ENCODE results near the gene MKLN1. TPM values are rescaled to one million over a fixed set of nuclear protein-coding genes. Genes with fewer than 3 reads are reported as not detected.

The MKLN1 gene
- total RNA-seq, 1 experiment from 2014 or later = 48.5 TPM

DNA sequence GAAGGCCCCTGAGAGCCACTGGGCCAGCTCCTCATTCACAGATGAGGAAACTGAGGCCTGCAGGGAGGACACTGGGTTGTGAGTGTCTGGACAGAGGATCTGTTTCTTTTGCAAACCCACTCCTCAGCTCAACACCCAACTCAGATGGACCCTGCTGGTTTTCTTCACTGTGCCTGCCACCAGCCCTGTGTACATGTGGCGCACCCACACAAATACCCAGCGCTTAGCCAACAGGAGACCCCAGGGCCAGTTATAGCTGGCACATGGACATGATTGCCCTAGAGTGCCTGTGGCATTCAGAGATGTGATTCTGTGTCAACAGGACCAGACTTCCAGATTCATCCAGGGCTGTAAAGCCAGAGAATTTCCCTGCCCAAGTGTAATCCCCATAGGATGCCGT, 216.3 kb downstream of the MKLN1 start:
- Histone ChIP-seq H3K36me3 (ENCODE audit: control insufficient read depth in 1 of 2, insufficient read depth in 2 of 2, low read length in 2 of 2) (no peaks in the 10 kb centered on the region), H3K9me2 (ENCODE audit: insufficient read depth) (no peaks in the 10 kb centered on the region), H3K4me1 (ENCODE audit: control insufficient read depth in 1 of 2, insufficient read depth in 2 of 2, low read length in 2 of 2) (peaks cover 77 to 83% of the 10 kb centered on the region in 2 experiments), H3K79me2 (ENCODE audit: insufficient read depth, low read length) (peaks cover 63% of the 10 kb centered on the region), H3K4me3 (replicated peaks in 1 of 2; ENCODE audit: low read depth in 1 of 2, low read length in 2 of 2) (no peak overlapping the region), H3K27ac (ENCODE audit: low read depth, low read length) (no peak overlapping the region; the same call in 1 of the 2 replicates), H3K9ac (ENCODE audit: low read length) (no peak overlapping the region), H3K4me2 (ENCODE audit: low read length) (no peak overlapping the region), H4K20me1 (ENCODE audit: insufficient read depth) (no peaks in the 10 kb centered on the region), H3K9me3 (ENCODE audit: control insufficient read depth in 1 of 2, insufficient read depth in 1 of 2, low read depth in 1 of 2, low read length in 2 of 2) (no peaks in the 10 kb centered on the region), H2AFZ (ENCODE audit: low read depth, low read length, poor library complexity, severe bottlenecking) (no peak overlapping the region), H3K27me3 (ENCODE audit: insufficient read depth, low read length) (no peaks in the 10 kb centered on the region)
- TF ChIP-seq ZFX (IDR thresholded peaks at IDR 0.05) (no peak), TCF7L2 (IDR thresholded peaks at IDR 0.05; ENCODE audit: borderline replicate concordance, extremely low read depth, insufficient read depth, insufficient read length) (no peak), POLR2A (IDR thresholded peaks at IDR 0.05; ENCODE audit: borderline replicate concordance, extremely low read depth, insufficient read depth, insufficient read length) (no peak), SP1 (IDR thresholded peaks at IDR 0.05; ENCODE audit: low read depth) (no peak), RAD21 (IDR thresholded peaks at IDR 0.05; ENCODE audit: low read depth) (no peak), YY1 (IDR thresholded peaks at IDR 0.05; ENCODE audit: extremely low read depth, insufficient replicate concordance, low read depth, low read length) (no peak), EGR1 (IDR thresholded peaks at IDR 0.05; ENCODE audit: low read depth) (no peak), EZH2 (IDR thresholded peaks at IDR 0.05) (no peak), SIN3A (IDR thresholded peaks at IDR 0.05; ENCODE audit: low read depth) (no peak), CBX3 (IDR thresholded peaks at IDR 0.05; ENCODE audit: low read depth) (no peak), FOSL1 (IDR thresholded peaks at IDR 0.05; ENCODE audit: low read depth) (no peak), ELF1 (IDR thresholded peaks at IDR 0.05; ENCODE audit: borderline replicate concordance, low read depth) (no peak), ZNF274 (IDR thresholded peaks at IDR 0.05; ENCODE audit: low read depth, low read length) (no peak)
- TF ChIP-seq, protein P1, sequence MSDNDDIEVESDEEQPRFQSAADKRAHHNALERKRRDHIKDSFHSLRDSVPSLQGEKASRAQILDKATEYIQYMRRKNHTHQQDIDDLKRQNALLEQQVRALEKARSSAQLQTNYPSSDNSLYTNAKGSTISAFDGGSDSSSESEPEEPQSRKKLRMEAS (IDR thresholded peaks at IDR 0.05) = no peak
- TF ChIP-seq, protein P2, sequence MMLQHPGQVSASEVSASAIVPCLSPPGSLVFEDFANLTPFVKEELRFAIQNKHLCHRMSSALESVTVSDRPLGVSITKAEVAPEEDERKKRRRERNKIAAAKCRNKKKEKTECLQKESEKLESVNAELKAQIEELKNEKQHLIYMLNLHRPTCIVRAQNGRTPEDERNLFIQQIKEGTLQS (IDR thresholded peaks at IDR 0.05) = no peak
- TF ChIP-seq, protein P3, sequence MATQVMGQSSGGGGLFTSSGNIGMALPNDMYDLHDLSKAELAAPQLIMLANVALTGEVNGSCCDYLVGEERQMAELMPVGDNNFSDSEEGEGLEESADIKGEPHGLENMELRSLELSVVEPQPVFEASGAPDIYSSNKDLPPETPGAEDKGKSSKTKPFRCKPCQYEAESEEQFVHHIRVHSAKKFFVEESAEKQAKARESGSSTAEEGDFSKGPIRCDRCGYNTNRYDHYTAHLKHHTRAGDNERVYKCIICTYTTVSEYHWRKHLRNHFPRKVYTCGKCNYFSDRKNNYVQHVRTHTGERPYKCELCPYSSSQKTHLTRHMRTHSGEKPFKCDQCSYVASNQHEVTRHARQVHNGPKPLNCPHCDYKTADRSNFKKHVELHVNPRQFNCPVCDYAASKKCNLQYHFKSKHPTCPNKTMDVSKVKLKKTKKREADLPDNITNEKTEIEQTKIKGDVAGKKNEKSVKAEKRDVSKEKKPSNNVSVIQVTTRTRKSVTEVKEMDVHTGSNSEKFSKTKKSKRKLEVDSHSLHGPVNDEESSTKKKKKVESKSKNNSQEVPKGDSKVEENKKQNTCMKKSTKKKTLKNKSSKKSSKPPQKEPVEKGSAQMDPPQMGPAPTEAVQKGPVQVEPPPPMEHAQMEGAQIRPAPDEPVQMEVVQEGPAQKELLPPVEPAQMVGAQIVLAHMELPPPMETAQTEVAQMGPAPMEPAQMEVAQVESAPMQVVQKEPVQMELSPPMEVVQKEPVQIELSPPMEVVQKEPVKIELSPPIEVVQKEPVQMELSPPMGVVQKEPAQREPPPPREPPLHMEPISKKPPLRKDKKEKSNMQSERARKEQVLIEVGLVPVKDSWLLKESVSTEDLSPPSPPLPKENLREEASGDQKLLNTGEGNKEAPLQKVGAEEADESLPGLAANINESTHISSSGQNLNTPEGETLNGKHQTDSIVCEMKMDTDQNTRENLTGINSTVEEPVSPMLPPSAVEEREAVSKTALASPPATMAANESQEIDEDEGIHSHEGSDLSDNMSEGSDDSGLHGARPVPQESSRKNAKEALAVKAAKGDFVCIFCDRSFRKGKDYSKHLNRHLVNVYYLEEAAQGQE (IDR thresholded peaks at IDR 0.05; ENCODE audit: low read depth) = no peak
- TF ChIP-seq, protein P4, sequence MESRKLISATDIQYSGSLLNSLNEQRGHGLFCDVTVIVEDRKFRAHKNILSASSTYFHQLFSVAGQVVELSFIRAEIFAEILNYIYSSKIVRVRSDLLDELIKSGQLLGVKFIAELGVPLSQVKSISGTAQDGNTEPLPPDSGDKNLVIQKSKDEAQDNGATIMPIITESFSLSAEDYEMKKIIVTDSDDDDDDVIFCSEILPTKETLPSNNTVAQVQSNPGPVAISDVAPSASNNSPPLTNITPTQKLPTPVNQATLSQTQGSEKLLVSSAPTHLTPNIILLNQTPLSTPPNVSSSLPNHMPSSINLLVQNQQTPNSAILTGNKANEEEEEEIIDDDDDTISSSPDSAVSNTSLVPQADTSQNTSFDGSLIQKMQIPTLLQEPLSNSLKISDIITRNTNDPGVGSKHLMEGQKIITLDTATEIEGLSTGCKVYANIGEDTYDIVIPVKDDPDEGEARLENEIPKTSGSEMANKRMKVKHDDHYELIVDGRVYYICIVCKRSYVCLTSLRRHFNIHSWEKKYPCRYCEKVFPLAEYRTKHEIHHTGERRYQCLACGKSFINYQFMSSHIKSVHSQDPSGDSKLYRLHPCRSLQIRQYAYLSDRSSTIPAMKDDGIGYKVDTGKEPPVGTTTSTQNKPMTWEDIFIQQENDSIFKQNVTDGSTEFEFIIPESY (IDR thresholded peaks at IDR 0.05; ENCODE audit: extremely low read depth, insufficient replicate concordance, low read length) = no peak
- TF ChIP-seq, protein P5, sequence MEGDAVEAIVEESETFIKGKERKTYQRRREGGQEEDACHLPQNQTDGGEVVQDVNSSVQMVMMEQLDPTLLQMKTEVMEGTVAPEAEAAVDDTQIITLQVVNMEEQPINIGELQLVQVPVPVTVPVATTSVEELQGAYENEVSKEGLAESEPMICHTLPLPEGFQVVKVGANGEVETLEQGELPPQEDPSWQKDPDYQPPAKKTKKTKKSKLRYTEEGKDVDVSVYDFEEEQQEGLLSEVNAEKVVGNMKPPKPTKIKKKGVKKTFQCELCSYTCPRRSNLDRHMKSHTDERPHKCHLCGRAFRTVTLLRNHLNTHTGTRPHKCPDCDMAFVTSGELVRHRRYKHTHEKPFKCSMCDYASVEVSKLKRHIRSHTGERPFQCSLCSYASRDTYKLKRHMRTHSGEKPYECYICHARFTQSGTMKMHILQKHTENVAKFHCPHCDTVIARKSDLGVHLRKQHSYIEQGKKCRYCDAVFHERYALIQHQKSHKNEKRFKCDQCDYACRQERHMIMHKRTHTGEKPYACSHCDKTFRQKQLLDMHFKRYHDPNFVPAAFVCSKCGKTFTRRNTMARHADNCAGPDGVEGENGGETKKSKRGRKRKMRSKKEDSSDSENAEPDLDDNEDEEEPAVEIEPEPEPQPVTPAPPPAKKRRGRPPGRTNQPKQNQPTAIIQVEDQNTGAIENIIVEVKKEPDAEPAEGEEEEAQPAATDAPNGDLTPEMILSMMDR (IDR thresholded peaks at IDR 0.05 in 2 of 3, conservative IDR thresholded peaks at IDR 0.05 in 1 of 3; ENCODE audit: borderline replicate concordance in 1 of 3, insufficient read depth in 1 of 3, low read depth in 2 of 3, low read length in 2 of 3) = no peak
- intact Hi-C loops (cut with micrococcal nuclease) = no loop called here
- DNase-seq (ENCODE audit: low read depth, low spot score) (no peak), ATAC-seq (no peak)
- CTCF ChIA-PET = interaction anchor here (1.2 to 2.7 kb wide), 2 partner anchors 35 to 111 kb away, joined by 3 to 11 read pairs; no protein-coding TSS in a partner anchor
- POLR2A ChIA-PET = no interaction called here
- no TSS peak for BruUV-seq (replicated peaks)
- RAD21 ChIA-PET (ENCODE audit: low non-redundant PET in 1 of 2, low total read pairs in 2 of 2, uncharacterized antibody in 2 of 2, unreplicated experiment in 2 of 2) = interaction anchor here in 1 of 2 experiments (0.6 kb wide), 1 partner anchor 87 kb away, joined by 10 read pairs; no protein-coding TSS in a partner anchor

Measured in HCT116 (cell line).